ENCODE data around the gene ZBTB11.
"Not testable (repeated sequence)": the region's sequence is repeated elsewhere in the genome, so short reads cannot be mapped to it uniquely, and the experiment has no call there.

GRCh38 chr3:101641397-101642115, 35.4 kb downstream of the ZBTB11 start:
- TF ChIP-seq EP300 (IDR thresholded peaks at IDR 0.05; ENCODE audit: low read depth); POLR2A (IDR thresholded peaks at IDR 0.05); POLR2AphosphoS5 (IDR thresholded peaks at IDR 0.05): not testable (repeated sequence)
- TF ChIP-seq, protein P1, sequence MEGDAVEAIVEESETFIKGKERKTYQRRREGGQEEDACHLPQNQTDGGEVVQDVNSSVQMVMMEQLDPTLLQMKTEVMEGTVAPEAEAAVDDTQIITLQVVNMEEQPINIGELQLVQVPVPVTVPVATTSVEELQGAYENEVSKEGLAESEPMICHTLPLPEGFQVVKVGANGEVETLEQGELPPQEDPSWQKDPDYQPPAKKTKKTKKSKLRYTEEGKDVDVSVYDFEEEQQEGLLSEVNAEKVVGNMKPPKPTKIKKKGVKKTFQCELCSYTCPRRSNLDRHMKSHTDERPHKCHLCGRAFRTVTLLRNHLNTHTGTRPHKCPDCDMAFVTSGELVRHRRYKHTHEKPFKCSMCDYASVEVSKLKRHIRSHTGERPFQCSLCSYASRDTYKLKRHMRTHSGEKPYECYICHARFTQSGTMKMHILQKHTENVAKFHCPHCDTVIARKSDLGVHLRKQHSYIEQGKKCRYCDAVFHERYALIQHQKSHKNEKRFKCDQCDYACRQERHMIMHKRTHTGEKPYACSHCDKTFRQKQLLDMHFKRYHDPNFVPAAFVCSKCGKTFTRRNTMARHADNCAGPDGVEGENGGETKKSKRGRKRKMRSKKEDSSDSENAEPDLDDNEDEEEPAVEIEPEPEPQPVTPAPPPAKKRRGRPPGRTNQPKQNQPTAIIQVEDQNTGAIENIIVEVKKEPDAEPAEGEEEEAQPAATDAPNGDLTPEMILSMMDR (IDR thresholded peaks at IDR 0.05) = not testable (repeated sequence)
